Measurements from ENCODE around the gene HARBI1.

- TF ChIP-seq CTCF (IDR thresholded peaks at IDR 0.05) (no peak), POLR2A (IDR thresholded peaks at IDR 0.05) (no peak)
Observed at GRCh38 chr11:46553814-46554212, 63.2 kb downstream of the HARBI1 start.
